Glomerular visceral epithelial cell (primary cell): ENCODE results near the gene MYLIP.
A peak's percentile ranks its signal among the peaks of the same experiment; 100 is the strongest.

ENCODE experiments used
- DNase-seq: peaks from one replicate; pipeline ENCODE4 v3.0.0-alpha.2; 2016; ENCODE audit errors: extremely low spot score

The MYLIP gene

DNA sequence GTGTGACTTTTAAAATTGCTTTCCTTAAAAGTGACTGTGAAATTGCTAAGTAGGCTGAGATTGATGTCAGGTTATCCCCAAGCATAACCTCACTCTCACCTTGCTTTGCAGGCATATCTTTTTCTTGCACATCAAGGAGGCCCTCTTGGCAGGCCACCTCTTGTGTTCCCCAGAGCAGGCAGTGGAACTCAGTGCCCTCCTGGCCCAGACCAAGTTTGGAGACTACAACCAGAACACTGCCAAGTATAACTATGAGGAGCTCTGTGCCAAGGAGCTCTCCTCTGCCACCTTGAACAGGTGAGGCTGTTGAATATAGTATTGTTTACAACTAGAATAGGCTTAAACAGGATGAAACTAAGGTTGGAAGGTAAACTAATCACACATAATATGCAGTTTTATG, 12.6 kb downstream of the MYLIP start:
- no peak for DNase-seq

GRCh38 chr6:16145038-16145437, 16.2 kb downstream of the MYLIP start:
- DNase-seq: no peak

GRCh38 chr6:16146028-16146427, 17.1 kb downstream of the MYLIP start:
- DNase-seq: peak; percentile 2

DNA sequence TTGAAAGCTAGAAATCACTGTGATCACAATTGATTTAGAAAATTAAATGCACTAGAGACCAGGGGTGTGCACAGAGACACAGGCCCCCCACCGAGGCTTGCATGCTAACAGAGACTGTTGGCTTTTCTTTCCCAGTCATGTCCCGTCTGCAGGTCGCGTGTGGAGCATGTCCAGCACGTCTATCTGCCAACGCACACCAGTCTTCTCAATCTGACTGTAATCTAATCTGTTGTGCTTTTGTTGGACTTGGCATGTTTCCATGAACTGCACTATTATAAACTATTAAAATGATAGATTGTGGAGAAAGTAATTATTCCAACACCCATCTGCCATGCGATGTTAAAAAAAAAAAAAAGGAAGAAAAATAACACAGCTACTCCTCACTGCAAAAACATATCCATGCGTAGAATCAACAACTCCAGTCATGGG, 17.7 kb downstream of the MYLIP start:
- DNase-seq: no peak

DNA sequence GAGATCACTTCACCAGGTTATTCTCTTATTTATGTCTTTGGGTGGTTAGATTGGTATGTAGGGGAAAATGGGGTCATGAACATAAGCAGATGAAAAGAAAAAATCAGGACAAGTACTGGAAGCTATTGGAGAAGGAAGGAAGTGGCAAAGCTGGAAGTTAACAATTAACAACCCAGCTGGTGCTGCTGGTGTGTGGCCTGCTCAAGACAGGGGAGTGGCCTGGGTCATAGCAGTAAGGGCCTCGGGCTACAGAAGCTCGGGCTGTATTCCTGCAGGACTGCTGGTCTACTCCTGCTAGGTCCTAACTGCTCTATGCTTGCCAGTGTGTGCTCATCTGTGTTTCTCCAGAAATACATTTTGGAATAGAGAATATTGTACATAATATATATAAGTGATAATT, 19.6 kb downstream of the MYLIP start:
- DNase-seq: peak; percentile 83

- DNase-seq: no peak
These were observed 20.4 kb downstream of the MYLIP start for GRCh38 chr6:16149305-16149704.

DNA sequence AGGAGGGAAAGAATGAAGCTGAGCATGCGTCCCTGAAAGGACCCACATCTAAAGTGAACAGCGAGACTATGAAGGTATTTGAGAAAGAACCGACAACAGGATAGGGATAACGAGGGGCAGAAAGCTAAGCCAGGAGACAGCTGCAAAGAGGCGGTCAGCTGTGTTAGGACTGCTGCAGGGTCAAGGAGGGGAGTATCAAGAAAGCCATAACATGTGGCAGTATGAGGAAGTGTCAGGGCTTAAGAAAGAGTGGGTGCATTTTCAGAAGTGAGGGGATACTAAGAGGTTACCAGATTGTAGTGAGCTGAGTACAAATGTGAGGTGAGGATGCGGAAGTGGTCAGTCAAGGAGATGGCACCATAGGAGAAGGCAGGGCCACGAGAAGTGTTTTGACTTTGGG, 21.2 kb downstream of the MYLIP start:
- no peak for DNase-seq

GRCh38 chr6:16153211-16153820, 24.4 kb downstream of the MYLIP start:
- DNase-seq: no peak

DNA sequence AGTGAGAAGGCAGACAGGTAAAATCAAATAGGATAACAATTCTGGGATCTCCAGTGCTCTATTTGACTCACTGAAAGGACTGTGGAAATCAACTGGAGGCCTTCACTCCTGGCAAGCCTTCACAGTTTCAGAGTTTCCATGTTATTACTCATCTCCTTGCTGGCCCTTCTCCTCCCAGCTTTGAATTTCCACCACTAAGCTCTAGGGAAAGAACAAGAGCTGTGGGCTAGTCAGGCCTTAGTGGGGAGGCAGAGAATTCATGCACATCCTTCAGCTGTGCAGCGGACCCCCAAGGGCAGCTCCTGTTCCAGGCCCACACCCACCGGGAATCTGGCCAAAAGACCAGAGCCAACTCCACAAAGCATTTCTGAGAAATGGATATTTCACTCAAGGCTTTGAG, 26.0 kb downstream of the MYLIP start:
- DNase-seq: peak; percentile 3

- no peak for DNase-seq
These were observed 28.6 kb downstream of the MYLIP start for GRCh38 chr6:16157492-16157891.

GRCh38 chr6:16157909-16158308, 29.0 kb downstream of the MYLIP start:
- no peak for DNase-seq

GRCh38 chr6:16158943-16159557, 30.2 kb downstream of the MYLIP start:
- DNase-seq: no peak

DNA sequence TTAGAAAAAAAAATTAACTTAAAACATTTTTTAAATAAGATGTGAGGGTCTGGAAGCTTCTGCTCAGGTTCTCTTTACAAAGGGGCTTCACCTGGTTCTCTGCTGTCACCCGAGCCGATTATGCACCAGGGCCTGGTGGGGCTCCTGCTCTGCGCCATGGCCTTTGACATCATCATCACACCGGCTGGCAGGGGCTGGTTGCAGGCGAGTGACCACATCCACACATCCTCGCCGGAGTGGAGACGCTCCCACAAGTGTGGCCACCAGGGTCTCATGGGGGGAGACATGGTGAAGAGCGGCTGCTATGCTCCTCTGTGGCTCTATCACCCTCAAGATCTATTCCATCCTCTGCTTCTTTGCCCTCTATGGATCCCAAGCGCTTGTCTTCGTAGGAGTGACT, 31.9 kb downstream of the MYLIP start:
- no peak for DNase-seq

- no peak for DNase-seq
These were observed 33.1 kb downstream of the MYLIP start for GRCh38 chr6:16162003-16162402.

- DNase-seq: no peak
These were observed 34.2 kb downstream of the MYLIP start for GRCh38 chr6:16163066-16163465.

- no peak for DNase-seq
These were observed 34.8 kb downstream of the MYLIP start for GRCh38 chr6:16163535-16164300.

DNA sequence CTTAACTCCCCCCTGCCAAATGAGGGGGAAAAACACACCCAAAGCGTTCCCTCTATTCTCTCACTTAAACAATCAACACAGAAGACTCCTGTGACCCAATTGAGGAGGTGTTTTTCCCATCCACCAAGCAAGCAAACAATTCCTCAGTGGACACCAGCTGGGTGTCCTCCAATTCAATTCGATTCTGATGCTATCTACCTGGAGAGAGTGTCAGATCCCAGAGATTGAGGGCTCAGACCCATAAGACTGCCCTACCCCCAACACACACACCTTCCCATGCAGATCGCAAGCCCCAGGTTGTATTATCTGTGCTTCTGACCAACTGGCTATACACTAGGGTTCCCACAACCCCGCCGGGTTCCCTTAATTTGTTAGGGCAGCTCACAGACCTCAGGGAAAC, 36.8 kb downstream of the MYLIP start:
- no peak for DNase-seq

- DNase-seq: no peak
These were observed 38.2 kb downstream of the MYLIP start for GRCh38 chr6:16166871-16167608.

DNA sequence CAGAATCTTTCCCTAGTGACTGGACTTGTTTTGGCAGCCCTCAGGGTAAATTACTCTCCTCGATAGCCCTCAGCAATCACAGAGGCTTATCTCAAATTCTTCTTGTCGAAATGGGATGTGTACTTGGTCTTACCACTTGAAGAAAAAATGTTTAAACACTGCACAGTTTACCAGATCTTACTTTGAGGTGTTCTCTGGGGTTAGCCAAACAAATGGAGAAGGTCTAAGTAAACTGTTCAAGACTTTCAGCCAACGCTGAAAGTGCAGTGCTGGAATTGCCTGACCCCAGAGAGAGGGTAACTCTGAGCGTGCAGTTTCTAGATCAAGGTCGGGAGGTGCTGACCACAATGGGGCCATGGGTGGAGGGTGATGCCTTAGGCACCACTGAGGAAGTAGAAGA, 39.2 kb downstream of the MYLIP start:
- no peak for DNase-seq

GRCh38 chr6:16168858-16169257, 40.0 kb downstream of the MYLIP start:
- DNase-seq: peak; percentile 38

DNA sequence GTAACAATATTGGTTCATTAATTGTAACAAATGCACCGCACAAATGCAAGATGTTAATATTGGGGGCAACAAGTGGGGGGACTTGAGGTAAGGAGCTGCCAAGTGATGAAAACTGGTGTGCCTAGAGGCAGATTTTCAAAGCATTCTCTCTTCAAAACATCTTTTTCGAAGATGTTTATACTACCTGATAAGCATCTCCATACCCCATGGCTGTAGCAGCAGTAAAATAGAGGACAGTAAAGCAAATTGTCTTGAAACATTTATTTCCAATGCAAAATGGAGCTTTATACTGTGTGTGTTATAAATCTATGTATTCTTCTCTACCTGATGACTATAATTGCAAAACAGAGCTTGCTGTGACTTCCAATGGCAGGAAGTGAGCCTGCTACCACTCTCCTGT, 42.5 kb downstream of the MYLIP start:
- DNase-seq: no peak

DNA sequence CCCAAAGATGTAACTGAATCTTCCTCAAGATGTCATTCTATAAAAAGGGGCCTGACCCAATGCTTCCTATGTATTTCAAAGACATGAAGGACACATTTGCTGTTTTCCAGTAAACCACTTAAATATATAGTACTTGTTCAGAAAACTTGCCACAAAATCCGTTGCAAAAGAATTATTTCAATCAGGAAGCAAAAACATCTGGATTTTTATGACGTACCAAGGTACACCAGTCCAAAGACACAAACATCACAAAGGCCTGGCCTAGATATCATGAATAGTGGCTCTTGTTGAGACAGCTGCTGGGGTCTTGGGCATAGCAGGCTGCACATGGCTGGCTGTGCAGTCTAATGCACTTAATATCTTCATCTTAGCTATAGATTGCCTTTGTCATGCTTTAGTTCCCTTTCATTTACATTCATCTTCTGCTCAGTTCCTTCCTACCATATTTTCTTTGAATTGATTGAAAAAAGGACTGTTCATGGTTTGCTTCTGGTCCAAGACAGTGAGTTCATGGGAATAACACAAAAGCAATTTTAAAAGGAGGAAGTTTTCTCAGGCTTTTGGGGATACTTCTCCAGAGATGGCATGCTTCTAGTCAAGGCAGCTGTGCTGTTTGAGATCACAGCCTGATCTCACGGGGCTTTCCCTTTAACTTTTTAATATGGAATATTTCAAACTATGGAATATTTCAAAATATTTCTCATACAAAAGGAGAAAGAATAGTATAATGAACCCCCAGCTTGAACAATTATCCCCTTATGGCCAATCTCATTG, 44.5 kb downstream of the MYLIP start:
- no peak for DNase-seq
